Measurements from ENCODE around the gene NXPE4. TPM values are rescaled to one million over a fixed set of nuclear protein-coding genes. Genes with fewer than 3 reads are reported as not detected.

Gene NXPE4
- total RNA-seq, 1 experiment from 2014 or later = not detected

DNA sequence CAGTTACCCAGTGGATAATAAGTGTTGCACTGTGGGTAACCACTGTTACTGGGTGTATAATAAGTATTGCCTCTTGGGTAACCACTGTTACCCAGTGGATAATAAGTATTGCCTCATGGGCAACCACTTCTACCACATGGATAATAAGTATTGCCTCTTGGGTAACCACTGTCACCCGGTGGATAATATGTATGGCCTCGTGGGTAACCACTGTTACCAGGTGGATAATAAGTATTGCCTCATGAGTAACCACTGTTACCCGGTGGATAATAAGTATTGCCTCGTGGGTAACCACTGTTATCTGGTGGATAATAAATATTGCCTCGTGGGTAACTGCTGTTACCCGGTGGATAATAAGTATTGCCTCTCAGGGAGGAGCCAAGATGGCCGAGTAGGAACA lies 29.7 kb upstream of the NXPE4 start:
- DNase-seq (ENCODE audit: low read depth, low spot score) = no peak
- Histone ChIP-seq H3K4me1 (ENCODE audit: control insufficient read depth, insufficient read depth, low read length) (no peaks in the 10 kb centered on the region), H3K36me3 (ENCODE audit: control insufficient read depth, insufficient read depth, low read length) (no peaks in the 10 kb centered on the region), H3K27me3 (ENCODE audit: control insufficient read depth, insufficient read depth, low read length) (no peaks in the 10 kb centered on the region), H3K27ac (ENCODE audit: low read length) (no peak overlapping the region), H3K4me3 (ENCODE audit: low read depth in 2 of 2, low read length in 2 of 2) (no peak overlapping the region), H3K9me3 (ENCODE audit: control insufficient read depth, insufficient read depth, low read depth, low read length) (no peaks in the 10 kb centered on the region; the same call in 1 of the 2 replicates)
- in situ Hi-C loops (cut with HindIII; ENCODE audit: low pct_unique_long_range_greater_than_20kb, low sequenced_read_pairs) (no loop called here), intact Hi-C loops (cut with micrococcal nuclease; ENCODE audit: unreplicated experiment) (no loop called here)
- BruUV-seq (replicated peaks) = no TSS peak
- no peak for ATAC-seq
- POLR2A ChIA-PET = no interaction called here
- CTCF ChIA-PET = no interaction called here
- TF ChIP-seq, protein P1, sequence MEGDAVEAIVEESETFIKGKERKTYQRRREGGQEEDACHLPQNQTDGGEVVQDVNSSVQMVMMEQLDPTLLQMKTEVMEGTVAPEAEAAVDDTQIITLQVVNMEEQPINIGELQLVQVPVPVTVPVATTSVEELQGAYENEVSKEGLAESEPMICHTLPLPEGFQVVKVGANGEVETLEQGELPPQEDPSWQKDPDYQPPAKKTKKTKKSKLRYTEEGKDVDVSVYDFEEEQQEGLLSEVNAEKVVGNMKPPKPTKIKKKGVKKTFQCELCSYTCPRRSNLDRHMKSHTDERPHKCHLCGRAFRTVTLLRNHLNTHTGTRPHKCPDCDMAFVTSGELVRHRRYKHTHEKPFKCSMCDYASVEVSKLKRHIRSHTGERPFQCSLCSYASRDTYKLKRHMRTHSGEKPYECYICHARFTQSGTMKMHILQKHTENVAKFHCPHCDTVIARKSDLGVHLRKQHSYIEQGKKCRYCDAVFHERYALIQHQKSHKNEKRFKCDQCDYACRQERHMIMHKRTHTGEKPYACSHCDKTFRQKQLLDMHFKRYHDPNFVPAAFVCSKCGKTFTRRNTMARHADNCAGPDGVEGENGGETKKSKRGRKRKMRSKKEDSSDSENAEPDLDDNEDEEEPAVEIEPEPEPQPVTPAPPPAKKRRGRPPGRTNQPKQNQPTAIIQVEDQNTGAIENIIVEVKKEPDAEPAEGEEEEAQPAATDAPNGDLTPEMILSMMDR (IDR thresholded peaks at IDR 0.05) = no peak
- TF ChIP-seq SIN3A (IDR thresholded peaks at IDR 0.05; ENCODE audit: borderline replicate concordance, insufficient read depth, low read depth, low read length) = no peak
- TF ChIP-seq TCF7L2 (IDR thresholded peaks at IDR 0.05; ENCODE audit: low read depth, low read length) = no peak
- TF ChIP-seq, protein P2, sequence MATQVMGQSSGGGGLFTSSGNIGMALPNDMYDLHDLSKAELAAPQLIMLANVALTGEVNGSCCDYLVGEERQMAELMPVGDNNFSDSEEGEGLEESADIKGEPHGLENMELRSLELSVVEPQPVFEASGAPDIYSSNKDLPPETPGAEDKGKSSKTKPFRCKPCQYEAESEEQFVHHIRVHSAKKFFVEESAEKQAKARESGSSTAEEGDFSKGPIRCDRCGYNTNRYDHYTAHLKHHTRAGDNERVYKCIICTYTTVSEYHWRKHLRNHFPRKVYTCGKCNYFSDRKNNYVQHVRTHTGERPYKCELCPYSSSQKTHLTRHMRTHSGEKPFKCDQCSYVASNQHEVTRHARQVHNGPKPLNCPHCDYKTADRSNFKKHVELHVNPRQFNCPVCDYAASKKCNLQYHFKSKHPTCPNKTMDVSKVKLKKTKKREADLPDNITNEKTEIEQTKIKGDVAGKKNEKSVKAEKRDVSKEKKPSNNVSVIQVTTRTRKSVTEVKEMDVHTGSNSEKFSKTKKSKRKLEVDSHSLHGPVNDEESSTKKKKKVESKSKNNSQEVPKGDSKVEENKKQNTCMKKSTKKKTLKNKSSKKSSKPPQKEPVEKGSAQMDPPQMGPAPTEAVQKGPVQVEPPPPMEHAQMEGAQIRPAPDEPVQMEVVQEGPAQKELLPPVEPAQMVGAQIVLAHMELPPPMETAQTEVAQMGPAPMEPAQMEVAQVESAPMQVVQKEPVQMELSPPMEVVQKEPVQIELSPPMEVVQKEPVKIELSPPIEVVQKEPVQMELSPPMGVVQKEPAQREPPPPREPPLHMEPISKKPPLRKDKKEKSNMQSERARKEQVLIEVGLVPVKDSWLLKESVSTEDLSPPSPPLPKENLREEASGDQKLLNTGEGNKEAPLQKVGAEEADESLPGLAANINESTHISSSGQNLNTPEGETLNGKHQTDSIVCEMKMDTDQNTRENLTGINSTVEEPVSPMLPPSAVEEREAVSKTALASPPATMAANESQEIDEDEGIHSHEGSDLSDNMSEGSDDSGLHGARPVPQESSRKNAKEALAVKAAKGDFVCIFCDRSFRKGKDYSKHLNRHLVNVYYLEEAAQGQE (IDR thresholded peaks at IDR 0.05; ENCODE audit: insufficient read depth in 1 of 2, low read depth in 2 of 2, low read length in 1 of 2) = no peak
- TF ChIP-seq POLR2AphosphoS5 (IDR thresholded peaks at IDR 0.05; ENCODE audit: low read depth, low read length) = no peak

DNA sequence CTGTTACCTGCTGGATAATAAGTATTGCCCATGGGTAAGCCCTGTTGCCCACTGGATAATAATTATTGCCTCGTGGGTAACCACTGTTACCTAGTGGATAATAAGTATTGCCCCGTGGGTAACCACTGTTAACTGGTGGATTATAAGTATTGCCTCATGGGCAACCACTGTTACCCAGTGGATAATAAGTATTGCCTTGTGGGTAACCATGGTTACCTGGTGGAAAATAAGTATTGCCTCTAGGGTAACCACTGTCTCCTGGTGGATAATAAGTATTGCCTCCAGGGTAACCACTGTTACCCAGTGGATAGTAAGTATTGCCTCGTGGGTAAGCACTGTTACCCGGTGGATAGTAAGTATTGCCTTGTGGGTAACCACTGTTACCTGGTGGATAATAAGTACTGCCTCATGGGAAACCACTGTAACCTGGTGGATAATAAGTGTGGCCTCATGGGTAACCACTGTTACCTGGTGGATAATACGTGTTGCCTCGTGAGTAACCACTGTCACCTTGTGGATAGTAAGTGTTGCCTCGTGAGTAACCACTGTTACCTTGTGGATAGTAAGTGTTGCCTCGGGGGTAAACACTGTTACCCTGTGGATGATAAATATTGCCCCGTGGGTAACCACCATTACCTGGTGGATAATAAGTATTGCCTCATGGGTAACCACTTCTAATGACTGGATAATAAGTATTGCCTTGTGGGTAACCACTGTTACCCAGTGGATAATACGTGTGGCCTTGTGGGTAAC lies 29.0 kb upstream of the NXPE4 start:
- ATAC-seq = no peak
- H3K4me1 ChIP-seq (ENCODE audit: control insufficient read depth, insufficient read depth, low read length) = no peaks in the 10 kb centered on the region
- intact Hi-C loops (cut with micrococcal nuclease; ENCODE audit: unreplicated experiment) (no loop called here), in situ Hi-C loops (cut with HindIII; ENCODE audit: low pct_unique_long_range_greater_than_20kb, low sequenced_read_pairs) (no loop called here)
- H3K27ac ChIP-seq (ENCODE audit: low read length) = no peak overlapping the region
- H3K4me3 ChIP-seq (ENCODE audit: low read depth in 2 of 2, low read length in 2 of 2) = no peak overlapping the region
- H3K9me3 ChIP-seq (ENCODE audit: control insufficient read depth, insufficient read depth, low read depth, low read length) = no peaks in the 10 kb centered on the region; the same call in 1 of the 2 replicates
- no peaks in the 10 kb centered on the region for H3K27me3 ChIP-seq (ENCODE audit: control insufficient read depth, insufficient read depth, low read length)
- POLR2A ChIA-PET = no interaction called here
- CTCF ChIA-PET = no interaction called here
- no peaks in the 10 kb centered on the region for H3K36me3 ChIP-seq (ENCODE audit: control insufficient read depth, insufficient read depth, low read length)
- DNase-seq (ENCODE audit: low read depth, low spot score) = no peak
- no peak for TF ChIP-seq TCF7L2 (IDR thresholded peaks at IDR 0.05; ENCODE audit: low read depth, low read length)
- TF ChIP-seq SIN3A (IDR thresholded peaks at IDR 0.05; ENCODE audit: borderline replicate concordance, insufficient read depth, low read depth, low read length) = no peak
- TF ChIP-seq, protein P1 (IDR thresholded peaks at IDR 0.05) = no peak
- TF ChIP-seq, protein P2 (IDR thresholded peaks at IDR 0.05; ENCODE audit: insufficient read depth in 1 of 2, low read depth in 2 of 2, low read length in 1 of 2) = no peak
- TF ChIP-seq POLR2AphosphoS5 (IDR thresholded peaks at IDR 0.05; ENCODE audit: low read depth, low read length) = no peak
- BruUV-seq (replicated peaks) = no TSS peak

All from Panc1 (cell line).